ENCODE results near the gene INPP5A.

The INPP5A gene

GRCh38 chr10:132634241-132634946 is 96.8 kb downstream of the INPP5A start:
- peak; percentile 8 for DNase-seq

DNA sequence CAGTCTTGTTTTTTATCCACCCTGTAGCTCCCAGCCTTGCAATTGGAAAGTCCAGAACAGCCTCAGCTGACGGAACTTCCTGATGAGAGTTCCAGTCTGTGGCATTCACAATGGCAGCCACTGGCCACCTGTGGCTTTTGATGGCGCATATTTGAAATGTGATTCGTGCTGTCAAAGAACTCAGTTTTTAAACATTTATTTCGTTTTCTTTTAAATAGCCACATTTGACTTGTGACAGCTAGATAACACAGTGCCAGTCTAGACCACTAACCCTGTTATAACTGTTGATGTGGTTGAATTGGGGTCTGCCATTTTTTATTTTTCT is 97.3 kb downstream of the INPP5A start:
- DNase-seq: no peak

DNA sequence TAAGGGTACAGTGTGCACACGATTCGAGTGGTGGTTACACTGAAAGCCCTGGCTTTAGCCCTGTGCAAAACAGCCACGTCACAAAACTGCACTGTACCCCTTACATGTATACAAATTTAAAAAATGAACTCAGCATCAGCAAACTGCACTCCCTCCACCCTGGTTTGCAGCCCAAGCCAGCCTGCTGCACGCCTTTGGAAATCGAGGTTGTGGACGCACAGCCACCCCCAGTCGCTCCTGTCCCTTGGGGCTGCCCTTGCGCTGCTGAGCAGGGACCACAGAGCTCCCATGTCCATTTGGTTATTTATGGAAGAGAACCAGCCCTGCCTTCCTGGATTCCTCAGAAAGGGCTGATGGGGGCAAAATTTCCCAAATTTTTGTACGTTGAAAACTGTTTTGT is 98.8 kb downstream of the INPP5A start:
- no peak for DNase-seq

DNA sequence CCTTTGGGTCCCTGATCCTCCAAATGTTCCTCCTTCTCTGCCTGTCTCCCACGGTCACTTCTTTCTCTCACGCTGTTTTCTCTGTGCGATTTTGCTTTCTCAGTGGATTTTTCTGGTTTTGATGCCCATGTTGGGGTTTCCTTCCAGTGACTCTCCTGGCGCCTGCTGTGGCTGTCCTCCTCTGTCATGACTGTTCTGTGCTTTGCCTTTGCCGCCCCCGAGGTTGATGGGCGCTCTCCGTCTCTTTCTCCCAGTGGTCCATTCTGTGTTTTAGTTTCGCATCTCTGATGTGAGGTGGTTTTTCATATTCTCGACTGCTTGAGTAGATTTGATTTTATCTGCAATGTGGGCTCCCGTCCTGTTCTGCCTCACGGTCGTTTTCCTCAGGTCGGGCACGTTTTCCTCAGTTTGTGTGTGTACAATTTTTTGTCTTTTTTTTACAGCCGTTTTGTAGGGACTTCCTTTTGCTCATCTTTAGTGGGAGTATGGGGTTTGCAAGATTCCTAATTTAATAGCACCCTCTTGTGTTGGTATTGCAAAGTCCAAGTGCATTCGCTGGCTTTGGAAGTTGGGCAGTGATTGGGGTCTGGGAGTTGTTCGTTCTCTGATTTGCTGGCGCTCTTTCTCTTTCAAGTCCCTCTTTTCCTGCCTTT is 100.0 kb downstream of the INPP5A start:
- no peak for DNase-seq

- no peak for DNase-seq
These were observed 100.5 kb downstream of the INPP5A start for GRCh38 chr10:132638130-132638515.

GRCh38 chr10:132639470-132639869 is 101.9 kb downstream of the INPP5A start:
- DNase-seq: no peak

GRCh38 chr10:132640326-132641125 is 102.9 kb downstream of the INPP5A start:
- no peak for DNase-seq

DNA sequence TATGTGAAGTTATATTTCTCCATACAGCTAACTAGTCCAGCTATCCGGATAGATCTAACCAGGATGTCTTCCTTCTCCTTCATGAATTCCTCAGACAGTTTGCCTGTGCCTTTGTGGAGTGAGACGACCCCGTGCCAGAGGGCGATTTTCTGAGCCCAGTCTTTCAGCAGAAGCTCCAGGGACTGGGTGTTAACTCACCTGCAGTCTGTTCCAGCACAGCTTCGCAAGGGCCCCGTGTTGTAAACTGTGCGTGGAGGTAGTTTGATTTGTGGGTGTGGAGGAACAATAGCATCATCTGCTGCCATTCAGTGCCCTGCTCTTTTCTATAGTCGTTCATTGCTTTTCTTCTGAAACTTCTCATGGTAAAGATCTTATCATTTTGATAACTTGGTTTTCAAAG is 103.8 kb downstream of the INPP5A start:
- DNase-seq: no peak

DNA sequence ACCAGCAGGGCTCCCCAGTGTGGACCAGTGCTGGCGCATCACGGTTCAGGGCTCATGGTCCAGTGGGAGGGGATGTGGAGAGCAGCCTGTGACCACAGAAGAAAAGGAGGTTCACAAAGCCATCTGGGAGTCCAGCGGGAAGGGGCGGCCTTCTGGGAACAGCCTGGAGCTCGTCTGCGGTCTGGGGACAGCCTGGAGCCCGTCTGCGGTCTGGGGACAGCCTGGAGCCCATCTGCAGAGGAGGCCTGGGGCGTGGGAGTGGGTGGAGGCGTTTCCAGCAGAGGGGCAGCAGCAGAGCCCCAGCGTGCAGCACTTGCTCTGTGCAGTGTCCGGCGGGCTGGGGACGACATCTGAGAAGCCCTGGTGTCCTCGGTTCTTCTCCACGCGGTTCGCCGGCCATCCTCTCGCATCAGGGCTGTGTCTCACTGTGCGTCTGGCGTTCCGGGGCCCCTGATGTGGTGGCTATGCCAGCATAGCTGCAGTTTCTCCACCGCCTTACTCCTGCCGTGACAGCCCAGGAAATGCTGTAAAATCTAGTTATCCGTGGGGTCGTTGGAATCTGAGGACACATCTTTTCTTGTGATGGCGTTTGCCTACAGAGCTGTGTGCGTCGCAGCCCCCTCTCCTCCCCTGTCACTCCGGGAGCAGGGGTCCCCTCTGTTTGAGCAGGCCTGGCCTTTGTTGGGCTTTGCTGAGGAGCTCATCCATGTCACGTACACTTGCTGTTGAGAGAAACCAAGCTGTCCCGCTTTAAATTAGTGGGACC is 104.6 kb downstream of the INPP5A start:
- no peak for DNase-seq

GRCh38 chr10:132642732-132643008 is 105.1 kb downstream of the INPP5A start:
- no peak for DNase-seq

DNA sequence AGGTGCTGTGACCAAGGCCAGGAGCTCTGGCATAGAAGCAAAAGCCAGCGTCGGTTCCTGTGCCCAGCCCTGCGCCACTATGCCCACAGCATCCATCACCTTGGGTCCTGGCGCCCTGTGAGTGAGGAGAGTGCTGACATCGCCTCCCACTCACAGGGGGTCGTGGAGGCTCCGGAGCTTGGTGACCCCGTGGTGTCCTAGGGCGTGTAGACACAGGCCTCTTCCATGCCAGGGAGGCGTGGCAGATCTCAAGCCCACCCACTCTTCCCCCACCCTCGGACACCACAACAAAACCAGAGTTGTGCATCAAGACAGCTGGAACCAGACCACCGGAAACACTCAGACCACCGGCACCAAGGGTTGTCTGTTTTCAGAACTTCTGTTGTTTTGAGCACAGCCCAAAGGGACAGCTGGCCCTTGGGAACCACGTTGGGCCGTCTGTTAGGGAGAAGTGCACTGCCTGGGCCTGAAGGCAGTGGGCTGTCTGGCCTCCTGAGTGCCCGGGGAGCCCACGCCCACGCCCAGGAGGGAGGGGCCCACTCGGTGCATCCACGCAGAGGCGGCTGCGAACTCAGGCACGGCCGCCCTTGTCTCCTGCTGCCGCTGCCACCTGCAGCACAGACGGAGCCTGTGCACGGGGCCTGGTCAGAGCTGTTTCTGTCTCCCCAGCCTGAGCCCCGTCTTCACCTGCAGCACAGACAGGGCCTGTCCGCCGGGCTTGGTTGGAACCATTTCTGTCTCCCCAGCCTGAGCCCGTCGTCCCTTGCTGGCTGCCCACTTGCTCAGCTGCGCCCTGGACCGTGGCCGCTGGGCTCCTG is 106.3 kb downstream of the INPP5A start:
- no peak for DNase-seq

DNA sequence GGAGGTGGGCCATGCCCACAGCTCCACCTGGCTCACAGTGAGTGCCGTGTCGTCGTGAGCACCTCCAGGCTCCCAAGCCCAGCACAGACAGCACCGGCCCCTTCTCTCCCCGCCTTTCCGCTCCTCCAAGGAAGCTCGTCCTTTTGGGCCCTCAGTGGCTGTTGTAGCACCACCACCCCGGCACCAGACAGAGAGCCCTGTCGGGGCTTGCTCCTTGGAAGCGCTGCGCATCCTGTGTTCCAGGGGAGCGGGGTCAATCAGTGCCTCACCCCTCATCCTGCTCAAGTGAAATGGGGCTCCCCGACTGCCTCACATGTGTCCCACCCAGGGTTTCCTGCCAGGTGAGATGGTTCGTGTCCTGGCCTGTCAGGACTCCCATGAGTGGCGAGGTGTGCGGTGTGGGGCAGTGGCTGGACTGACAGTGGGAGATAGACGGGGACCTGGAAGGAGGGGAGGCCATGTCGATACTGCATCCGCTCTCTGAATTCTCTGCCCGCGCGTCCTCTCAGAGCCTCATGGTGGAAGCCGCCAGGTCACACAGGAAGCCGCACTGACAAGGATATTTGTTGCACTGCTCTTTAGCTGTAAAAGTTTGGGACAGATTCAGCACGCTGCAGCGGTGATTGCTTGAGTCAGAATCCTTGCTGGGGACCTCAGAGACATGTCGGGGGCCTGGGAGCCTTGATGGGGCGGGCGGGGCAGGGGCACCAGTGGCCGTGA is 107.1 kb downstream of the INPP5A start:
- DNase-seq: no peak

GRCh38 chr10:132645247-132645530 is 107.6 kb downstream of the INPP5A start:
- no peak for DNase-seq

DNA sequence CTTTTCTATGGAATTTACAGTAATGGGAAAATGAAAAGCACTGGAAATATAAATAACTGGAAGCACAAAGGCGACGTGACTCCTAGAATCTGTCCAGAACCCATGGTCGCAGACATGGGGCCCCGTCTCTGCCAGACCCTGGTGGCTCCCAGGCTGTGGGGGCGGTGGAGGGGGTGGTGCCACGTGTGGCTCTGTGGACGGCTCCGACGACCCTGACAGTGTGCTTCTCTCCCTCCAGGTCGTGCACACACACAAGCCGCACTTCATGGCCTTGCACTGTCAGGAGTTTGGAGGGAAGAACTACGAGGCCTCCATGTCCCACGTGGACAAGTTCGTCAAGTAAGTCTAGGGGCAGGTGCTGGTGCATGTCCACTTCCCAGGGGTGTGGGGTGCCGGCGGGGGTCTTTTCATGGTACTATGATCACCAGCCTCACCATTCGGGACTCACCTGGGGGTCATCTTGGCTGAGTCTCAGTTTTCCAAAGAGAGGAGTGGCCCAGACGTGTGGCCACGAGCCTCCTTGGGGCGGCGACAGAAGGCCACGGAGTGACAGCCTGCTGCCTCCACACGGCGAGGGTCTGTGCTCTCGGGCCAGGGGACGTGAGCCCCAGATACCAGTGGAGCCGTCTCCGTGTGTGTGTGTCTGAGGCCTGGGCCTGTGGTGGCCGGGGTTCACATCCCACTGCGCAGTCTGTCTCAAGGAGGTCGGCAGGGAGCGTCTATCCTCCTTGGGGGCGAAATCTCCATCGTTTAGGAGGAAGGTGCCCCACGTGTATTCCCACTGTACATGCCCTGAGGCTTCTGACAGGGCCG is 108.2 kb downstream of the INPP5A start:
- no peak for DNase-seq

DNA sequence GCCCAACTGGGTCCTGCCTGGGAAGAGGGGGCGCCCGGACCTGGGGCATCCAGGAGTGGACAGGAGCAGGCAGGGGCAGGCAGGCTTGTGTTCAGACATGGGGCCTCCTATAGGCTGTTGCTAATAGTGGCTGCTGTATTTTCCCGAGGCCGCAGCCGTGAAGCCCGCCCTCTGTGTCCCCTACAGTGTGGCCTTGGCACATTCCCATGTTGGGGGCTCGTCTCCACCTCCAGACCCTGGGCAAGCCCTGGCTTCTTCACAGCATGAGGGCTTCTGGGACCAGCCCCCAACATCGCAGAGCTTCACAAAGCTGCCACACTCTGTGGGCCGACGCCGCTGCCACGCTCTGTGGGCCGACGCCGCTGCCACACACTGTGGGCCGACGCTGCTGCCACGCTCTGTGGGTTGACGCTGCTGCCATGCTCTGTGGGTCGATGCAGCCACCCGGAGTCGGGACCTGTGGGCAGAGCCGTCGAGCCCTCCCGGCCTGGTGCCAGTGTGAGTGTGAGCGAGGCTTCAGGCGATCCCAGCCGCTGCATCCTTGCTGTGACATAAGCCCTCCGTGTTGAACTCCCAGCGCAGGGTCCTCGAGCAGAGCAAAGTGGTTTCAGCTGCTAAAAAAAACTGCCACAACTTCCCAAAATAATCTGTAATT is 109.0 kb downstream of the INPP5A start:
- DNase-seq: no peak

DNA sequence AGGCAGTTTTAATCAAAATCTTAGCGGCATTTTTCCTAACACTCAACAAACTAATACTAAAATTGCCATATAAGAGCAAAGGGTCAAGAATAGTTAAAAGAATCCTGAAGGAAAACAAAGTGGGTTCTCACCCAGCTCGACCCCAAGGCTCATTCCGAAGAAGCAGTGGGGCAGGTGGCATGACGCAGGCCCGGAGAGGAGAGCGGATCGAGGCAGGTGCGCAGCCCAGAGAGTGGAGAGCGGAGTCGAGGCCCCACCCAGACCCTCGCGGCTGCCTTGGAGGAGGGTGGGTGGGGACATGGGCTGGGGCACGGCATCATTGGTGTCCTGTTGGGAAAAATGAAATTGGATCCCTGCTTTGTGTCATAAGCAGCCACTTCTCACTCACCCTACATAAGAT is 109.8 kb downstream of the INPP5A start:
- no peak for DNase-seq

DNA sequence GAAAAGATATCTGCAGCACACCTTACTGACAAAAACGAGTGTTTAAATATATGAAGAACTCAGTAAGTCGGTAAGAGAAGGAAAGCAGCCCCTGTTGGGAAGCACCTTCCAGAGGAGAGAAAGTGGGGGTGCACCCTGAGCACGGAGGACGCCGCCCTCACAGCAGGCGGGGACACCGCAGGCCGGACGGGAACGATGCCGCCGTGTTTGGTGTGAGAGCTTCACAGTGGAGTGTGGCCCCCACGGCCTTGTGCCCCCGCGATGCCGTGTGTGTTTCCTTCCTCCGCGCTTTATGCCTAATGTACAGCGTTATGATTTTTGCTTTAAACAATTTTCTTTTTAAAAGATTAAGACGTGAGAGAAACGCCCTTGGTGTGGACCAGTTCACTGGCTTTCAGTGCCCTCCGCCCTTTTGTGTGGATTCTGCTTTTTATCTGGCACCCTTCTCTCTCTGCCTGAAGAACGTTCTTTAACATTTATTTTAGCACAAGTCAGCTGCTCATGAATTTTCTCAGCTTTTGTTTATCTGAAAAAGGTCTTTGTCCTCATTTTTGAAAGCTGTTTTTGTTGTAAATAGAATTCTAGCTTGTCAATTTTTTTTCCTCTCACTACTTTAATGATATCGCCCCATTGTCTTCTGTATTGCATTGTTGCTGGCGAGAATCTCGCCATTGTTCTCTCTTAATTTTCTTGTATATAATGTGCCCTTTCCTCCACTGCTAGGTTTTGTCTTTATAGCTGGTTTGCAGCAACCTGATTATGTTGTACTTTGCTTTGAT is 110.7 kb downstream of the INPP5A start:
- no peak for DNase-seq

GRCh38 chr10:132648851-132649528 is 111.4 kb downstream of the INPP5A start:
- DNase-seq: no peak

GRCh38 chr10:132649651-132650360 is 112.2 kb downstream of the INPP5A start:
- DNase-seq: no peak

Data from activated CD4-positive, alpha-beta T cell treated with anti-CD3 and anti-CD28 coated beads for 48 hours (primary cell).